ENCODE measurements around the gene UQCR10. TPM values are rescaled to one million over a fixed set of nuclear protein-coding genes. Genes with fewer than 3 reads are reported as not detected.

UQCR10 gene
- polyA plus RNA-seq, 12 donors, result 94.5 to 153 (median 126) TPM; not detected in 1

Other genes with a start within 250 kb of the UQCR10 start
- gene THOC5, start 213.6 kb upstream of the UQCR10 start, polyA plus RNA-seq (ENCODE audit: insufficient read length in 12 of 12), result 10 to 100 TPM in 11 of 12 donors, not detected in 1; 18.6 to 30.5 (median 26.1) TPM
- gene NIPSNAP1, start 186.3 kb upstream of the UQCR10 start, polyA plus RNA-seq (ENCODE audit: insufficient read length in 12 of 12), result 10 to 100 TPM in 11 of 12 donors, not detected in 1; 22.6 to 41.4 (median 29.0) TPM
- gene NF2, start 163.7 kb upstream of the UQCR10 start, polyA plus RNA-seq (ENCODE audit: insufficient read length in 12 of 12), result 10 to 100 TPM in 11 of 12 donors, not detected in 1; 19.7 to 24.0 (median 22.3) TPM
- gene CABP7, start 47.4 kb upstream of the UQCR10 start, polyA plus RNA-seq (ENCODE audit: insufficient read length in 12 of 12), result under 1 TPM in 9 of 12 donors, not detected in 3; 0.05 to 0.25 (median 0.09) TPM
- gene ZMAT5, start 362 bp upstream of the UQCR10 start, polyA plus RNA-seq (ENCODE audit: insufficient read length in 12 of 12), result 10 to 100 TPM in 10 of 12 donors, not detected in 2; 14.5 to 19.4 (median 17.0) TPM
- 10 to 100 TPM in 11 of 12 donors, not detected in 1; 25.9 to 61.9 (median 32.4) TPM for gene ASCC2, start 70.9 kb downstream of the UQCR10 start, polyA plus RNA-seq (ENCODE audit: insufficient read length in 12 of 12)
- gene MTMR3, start 115.8 kb downstream of the UQCR10 start, polyA plus RNA-seq (ENCODE audit: insufficient read length in 12 of 12), result 10 to 100 TPM in 11 of 12 donors, not detected in 1; 23.5 to 49.2 (median 32.3) TPM

Measured in muscle of arm (tissue), 12 donors.